Measurements from ENCODE around the gene CCNG2. TPM values are rescaled to one million over a fixed set of nuclear protein-coding genes. Genes with fewer than 3 reads are reported as not detected.
"Not testable (repeated sequence)": the region's sequence is repeated elsewhere in the genome, so short reads cannot be mapped to it uniquely, and the experiment has no call there.

The CCNG2 gene
- total and polyA plus RNA-seq, 10 donors: 20.2 to 106 (median 58.0) TPM

GRCh38 chr4:77127215-77127614 is 29.8 kb upstream of the CCNG2 start:
- Histone ChIP-seq H3K27me3 (replicated peaks in 1 of 7) (no peaks in the 10 kb centered on the region), H3K4me3 (peak overlapping the region in 1 of 8 donors; percentile 42), H3K9me3 (no peaks in the 10 kb centered on the region), H3K27ac (peak overlapping the region; percentile 61 to 92 (median 82)), H3K4me1 (peaks cover 10 to 67% (median 49%) of the 10 kb centered on the region in 6 donors), H3K36me3 (no peaks in the 10 kb centered on the region)
- 24 to 47% (median 36%) methylated on average over 2 of the region's 2 CpGs for WGBS, 5 donors
- TF ChIP-seq POLR2A (IDR thresholded peaks at IDR 0.05) (no peak), CTCF (IDR thresholded peaks at IDR 0.05 in 8 of 11, conservative IDR thresholded peaks at IDR 0.05 in 3 of 11) (no peak), POLR2AphosphoS5 (IDR thresholded peaks at IDR 0.05) (no peak)
- DNase-seq: no peak
- intact Hi-C loops (cut with DNase I; ENCODE audit: low total_unique reads): no loop called here

GRCh38 chr4:77127837-77128621 is 29.0 kb upstream of the CCNG2 start:
- 59 to 66% (median 64%) methylated on average over 11 of the region's 11 CpGs for WGBS, 5 donors
- Histone ChIP-seq H3K4me3 (peak overlapping the region in 1 of 8 donors; percentile 42), H3K27me3 (replicated peaks in 1 of 7) (no peaks in the 10 kb centered on the region), H3K9me3 (no peaks in the 10 kb centered on the region), H3K36me3 (no peaks in the 10 kb centered on the region), H3K4me1 (peaks cover 10 to 59% (median 46%) of the 10 kb centered on the region in 6 donors), H3K27ac (peak overlapping the region; percentile 61 to 92 (median 82))
- intact Hi-C loops (cut with DNase I; ENCODE audit: low total_unique reads): no loop called here
- no peak for DNase-seq
- no peak for TF ChIP-seq POLR2A (IDR thresholded peaks at IDR 0.05)
- TF ChIP-seq POLR2AphosphoS5 (IDR thresholded peaks at IDR 0.05): no peak
- TF ChIP-seq CTCF (IDR thresholded peaks at IDR 0.05 in 8 of 11, conservative IDR thresholded peaks at IDR 0.05 in 3 of 11): no peak

GRCh38 chr4:77132652-77133312 is 24.2 kb upstream of the CCNG2 start:
- H3K9me3 ChIP-seq: no peaks in the 10 kb centered on the region
- no peaks in the 10 kb centered on the region for H3K36me3 ChIP-seq
- WGBS, 5 donors: 65 to 81% (median 66%) methylated on average over 1 of the region's 1 CpG
- intact Hi-C loops (cut with DNase I; ENCODE audit: low total_unique reads): no loop called here
- DNase-seq: no peak
- no peaks in the 10 kb centered on the region for H3K27me3 ChIP-seq (replicated peaks in 1 of 7)
- H3K27ac ChIP-seq: no peak overlapping the region
- no peak overlapping the region for H3K4me3 ChIP-seq
- peaks cover under 1 to 22% (median 8%) of the 10 kb centered on the region in 6 donors for H3K4me1 ChIP-seq
- no peak for TF ChIP-seq POLR2A (IDR thresholded peaks at IDR 0.05)
- no peak for TF ChIP-seq POLR2AphosphoS5 (IDR thresholded peaks at IDR 0.05)
- TF ChIP-seq CTCF (IDR thresholded peaks at IDR 0.05 in 8 of 11, conservative IDR thresholded peaks at IDR 0.05 in 3 of 11): no peak

DNA sequence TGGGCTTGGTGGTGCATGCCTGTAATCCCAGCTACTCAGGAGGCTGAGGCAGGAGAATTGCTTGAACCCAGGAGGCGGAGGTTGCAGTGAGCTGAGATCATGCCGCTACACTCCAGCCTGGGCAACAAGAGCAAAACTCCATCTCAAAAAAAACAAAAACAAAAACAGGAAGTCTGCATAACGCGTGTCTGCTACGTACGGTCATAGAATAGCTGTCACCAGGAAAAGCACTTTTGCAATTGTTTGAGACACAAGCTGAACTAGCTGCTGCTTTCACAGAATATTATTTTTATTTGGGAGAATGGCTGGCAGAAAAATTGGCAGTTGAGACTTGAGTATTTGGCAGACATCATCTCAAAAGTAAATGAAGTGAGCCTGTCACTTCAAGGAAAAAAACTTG is 19.6 kb upstream of the CCNG2 start:
- peak overlapping the region in 1 of 8 donors; percentile 21 for H3K4me3 ChIP-seq
- intact Hi-C loops (cut with DNase I; ENCODE audit: low total_unique reads); H3K36me3 ChIP-seq; H3K9me3 ChIP-seq; DNase-seq; H3K27me3 ChIP-seq (replicated peaks in 1 of 7): not testable (repeated sequence)
- WGBS, 5 donors: 17 to 25% (median 23%) methylated on average over 6 of the region's 6 CpGs
- peaks cover 0 to 14% (median 0%) of the 10 kb centered on the region in 6 donors for H3K4me1 ChIP-seq
- H3K27ac ChIP-seq: peak overlapping the region in 4 of 8 donors; percentile 7 to 66 (median 26)
